ENCODE measurements around the gene ERN1.

GRCh38 chr17:63997341-63998048 is 132.4 kb downstream of the ERN1 start:
- no peak for TF ChIP-seq CTCF (conservative IDR thresholded peaks at IDR 0.05)
- no peak for TF ChIP-seq ZFX (IDR thresholded peaks at IDR 0.05)
